OCI-LY7 (cell line): Measurements from ENCODE around the gene GNB1L. TPM values are rescaled to one million over a fixed set of nuclear protein-coding genes. Genes with fewer than 3 reads are reported as not detected.

Experiments
- BruUV-seq: library from RNA; stranded (reverse); fragments of 400-500 nt; replicated peaks from 2 replicates; lab custom pipeline; 2021; lab: Mats Ljungman, UMichigan
- CTCF ChIA-PET: fragments of 300-600 bp; sonication (Branson Sonifier 250); formaldehyde crosslinking; loops from one replicate; lab custom pipeline; 2022; ENCODE audit warnings: antibody characterized with exemption; ENCODE audit not compliant: unreplicated experiment; lab: Charles Lee
- POLR2A ChIA-PET: fragments of 300-600 bp; sonication (Branson Sonifier 250); formaldehyde crosslinking; loops from one replicate; lab custom pipeline; 2022; ENCODE audit warnings: antibody characterized with exemption; lab: Charles Lee
- DNase-seq: peaks from one replicate; pipeline ENCODE4 v3.0.0-alpha.2; 2015; ENCODE audit warnings: low spot score
- H2AFZ ChIP-seq: fragments of 200-600 bp; sonication (generic), shearing (Covaris generic); 2 replicates; pipeline ENCODE4 v1.6.1; 2014; ENCODE audit warnings: mild to moderate bottlenecking, antibody characterized with exemption, low read length, moderate library complexity
- H3K27ac ChIP-seq: fragments of 200-600 bp; sonication (generic); 2 replicates; pipeline ENCODE4 v1.5.1; 2014; ENCODE audit warnings: mixed run types, low read depth, mild to moderate bottlenecking, moderate library complexity, low read length, inconsistent platforms; ENCODE audit not compliant: poor library complexity, severe bottlenecking
- H3K36me3 ChIP-seq: fragments of 200-600 bp; sonication (generic); 2 replicates; pipeline ENCODE4 v1.6.1; 2014; ENCODE audit warnings: mild to moderate bottlenecking, antibody characterized with exemption, low read length, moderate library complexity, mixed read lengths; ENCODE audit not compliant: insufficient read depth
- H3K4me1 ChIP-seq: fragments of 200-600 bp; sonication (generic); 2 replicates; pipeline ENCODE4 v1.5.1; 2014; ENCODE audit warnings: mild to moderate bottlenecking, low read length; ENCODE audit not compliant: insufficient read depth, poor library complexity, severe bottlenecking
- H3K4me2 ChIP-seq: fragments of 200-600 bp; sonication (generic); 2 replicates; pipeline ENCODE4 v1.6.1; 2014; ENCODE audit warnings: mild to moderate bottlenecking, low read length
- H3K4me3 ChIP-seq: fragments of 200-600 bp; sonication (generic); 2 replicates; pipeline ENCODE4 v1.5.1; 2014; ENCODE audit warnings: mild to moderate bottlenecking, low read depth, low read length; ENCODE audit not compliant: poor library complexity, severe bottlenecking
- H3K79me2 ChIP-seq: fragments of 200-600 bp; sonication (generic); 2 replicates; pipeline ENCODE4 v1.6.1; 2016; ENCODE audit warnings: low read depth, mild to moderate bottlenecking, low read length, moderate library complexity, mixed read lengths; ENCODE audit not compliant: insufficient read depth
- H3K9me2 ChIP-seq: fragments of 200-600 bp; sonication (generic); 2 replicates; pipeline ENCODE4 v1.6.1; 2016; ENCODE audit warnings: mild to moderate bottlenecking, low read length, mixed read lengths; ENCODE audit not compliant: insufficient read depth
- H3K9me3 ChIP-seq: fragments of 200-600 bp; sonication (generic); 2 replicates; pipeline ENCODE4 v1.6.1; 2014; ENCODE audit warnings: mild to moderate bottlenecking, mixed run types, low read length, mixed read lengths
- H4K20me1 ChIP-seq: fragments of 200-600 bp; sonication (generic); 2 replicates; pipeline ENCODE4 v1.6.1; 2014; ENCODE audit warnings: mild to moderate bottlenecking, antibody characterized with exemption, low read length, moderate library complexity, mixed read lengths; ENCODE audit not compliant: insufficient read depth
- CTCF ChIP-seq: fragments of 200-600 bp; sonication (generic); conservative IDR thresholded peaks from 2 replicates; pipeline ENCODE4 v1.5.1; 2014; ENCODE audit warnings: mild to moderate bottlenecking, antibody characterized with exemption, low read length, moderate library complexity, mixed read lengths
- EZH2phosphoT487 ChIP-seq: fragments of 200-600 bp; sonication (generic); IDR thresholded peaks from 2 replicates; pipeline ENCODE4 v1.6.1; 2018; ENCODE audit warnings: low read depth, borderline replicate concordance, mild to moderate bottlenecking, mixed run types, antibody characterized with exemption, low read length, moderate library complexity, mixed read lengths
- intact Hi-C: fragments of 100-400 bp; cut with micrococcal nuclease; formaldehyde crosslinking; loops from one replicate; pipeline ENCODE4 v1.10.0; 2022; ENCODE audit not compliant: unreplicated experiment
- total RNA-seq, 2 experiments: library from RNA; depleted of rRNA in 1 of 2; stranded (reverse); fragments of >200 nt in 1 of 2; shearing (Covaris generic) in 1 of 2; gene quantifications; 2 replicates each; pipeline ENCODE4 v1.2.3, GENCODE V29; 2014 to 2022

The GNB1L gene
- total RNA-seq, 2 experiments from 2014 or later: 13.1 to 26.7 TPM

DNA sequence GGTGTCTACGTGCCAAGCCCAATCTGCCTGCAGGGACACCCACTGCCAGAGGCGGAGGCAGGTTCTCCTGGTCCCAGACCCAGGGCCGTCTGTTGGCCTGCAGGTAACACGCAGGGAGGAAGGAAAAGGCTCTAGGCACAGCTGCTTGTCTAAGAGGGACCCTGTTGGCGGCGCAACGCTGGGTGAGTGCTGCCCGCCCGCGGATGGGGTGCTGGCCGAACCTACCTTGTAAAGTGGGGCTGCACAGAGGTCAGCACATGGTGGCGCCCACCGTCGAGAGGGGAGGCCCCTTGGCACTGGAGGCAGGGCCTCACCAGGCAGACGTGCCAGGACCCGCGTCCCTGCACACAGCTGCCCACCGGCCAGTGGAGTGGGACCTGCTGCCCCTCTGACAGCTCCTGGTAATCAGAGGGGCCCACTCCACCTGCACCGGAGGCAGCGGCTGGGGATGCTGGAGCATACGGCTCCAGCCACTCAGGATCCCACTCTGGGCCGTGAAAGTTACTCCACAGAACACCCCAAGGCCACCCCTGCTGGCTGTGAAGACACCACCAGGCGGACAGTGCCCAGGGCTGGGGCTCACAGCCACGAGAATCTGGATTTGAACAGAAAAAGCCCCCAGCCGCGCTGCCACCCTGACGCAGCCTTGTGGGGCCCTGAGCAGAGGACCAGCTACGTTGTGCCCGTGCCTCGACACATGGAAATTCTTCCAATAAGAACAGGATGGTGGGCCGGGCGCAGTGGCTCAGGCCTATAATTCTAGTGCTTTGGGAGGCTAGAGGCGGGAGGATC lies 70.1 kb downstream of the GNB1L start:
- POLR2A ChIA-PET: no interaction called here
- Histone ChIP-seq H3K79me2 (no peaks in the 10 kb centered on the region), H3K4me3 (no peak overlapping the region), H3K9me2 (no peaks in the 10 kb centered on the region), H3K4me2 (no peak overlapping the region), H4K20me1 (no peaks in the 10 kb centered on the region), H3K9me3 (peaks cover 9% of the 10 kb centered on the region; the same call in 1 of the 2 replicates), H2AFZ (no peak overlapping the region), H3K27ac (no peak overlapping the region), H3K4me1 (peaks cover 14% of the 10 kb centered on the region), H3K36me3 (no peaks in the 10 kb centered on the region; the same call in 1 of the 2 replicates)
- intact Hi-C loops: no loop called here
- CTCF ChIA-PET: no interaction called here
- no peak for DNase-seq
- no TSS peak for BruUV-seq
- TF ChIP-seq CTCF (no peak), EZH2phosphoT487 (no peak)

GRCh38 chr22:19783586-19784383 lies 70.9 kb downstream of the GNB1L start:
- H2AFZ ChIP-seq: no peak overlapping the region
- CTCF ChIA-PET: no interaction called here
- peaks cover 9% of the 10 kb centered on the region; the same call in 1 of the 2 replicates for H3K9me3 ChIP-seq
- no peak for DNase-seq
- no peaks in the 10 kb centered on the region for H3K79me2 ChIP-seq
- TF ChIP-seq CTCF (no peak), EZH2phosphoT487 (no peak)
- no peaks in the 10 kb centered on the region for H4K20me1 ChIP-seq
- H3K4me3 ChIP-seq: no peak overlapping the region
- no peak overlapping the region for H3K27ac ChIP-seq
- H3K4me2 ChIP-seq: no peak overlapping the region
- no TSS peak for BruUV-seq
- H3K9me2 ChIP-seq: no peaks in the 10 kb centered on the region
- POLR2A ChIA-PET: interaction anchor here (0.5 to 0.7 kb wide), 2 partner anchors 8 to 11 kb away, joined by 3 to 4 read pairs; no protein-coding TSS in a partner anchor
- intact Hi-C loops: no loop called here
- H3K4me1 ChIP-seq: peaks cover 22% of the 10 kb centered on the region
- no peaks in the 10 kb centered on the region; the same call in 1 of the 2 replicates for H3K36me3 ChIP-seq
